K562 (cell line): Measurements from ENCODE around the gene CCDC27. TPM values are rescaled to one million over a fixed set of nuclear protein-coding genes. Genes with fewer than 3 reads are reported as not detected.
A peak's percentile ranks its signal among the peaks of the same experiment; 100 is the strongest.

Experiments used
- HOXB6 ChIP-seq: fragments of 250-450 bp; sonication (Bioruptor Pico); IDR thresholded peaks from 2 replicates; pipeline ENCODE4 v1.5.1; 2022; ENCODE audit warnings: mild to moderate bottlenecking, borderline replicate concordance
- MAZ ChIP-seq, 2 experiments: fragments of 450-650 bp in 1 of 2; sonication (generic) in 1 of 2; formaldehyde crosslinking; IDR thresholded peaks in 1 of 2; conservative IDR thresholded peaks in 1 of 2; 2 replicates each; pipeline versions ENCODE4 v1.4.0 to v1.5.0; 2020; ENCODE audit warnings: mild to moderate bottlenecking in 1 of 2, missing genetic modification reagents in 1 of 2
- polyA plus RNA-seq, 8 experiments: library from polyadenylated mRNA; depleted of rRNA in 4 of 8; stranded (reverse) in 5 of 8; unstranded in 3 of 8; fragments of >200 nt; fragmentation: Nextera tagmentation in 2 of 8; fragmentation: Illumina TruSeq in 1 of 8; extraction: Ambion mirVana in 2 of 8; extraction: Trizol in 1 of 8; gene quantifications; 2 replicates each; pipeline versions ENCODE4 v1.2.1 to v1.2.3, GENCODE V29; 2011 to 2014; ENCODE audit warnings: inconsistent platforms in 1 of 8, missing spikeins in 1 of 8
- total RNA-seq, 7 experiments: library from RNA; depleted of rRNA in 6 of 7; stranded (reverse); fragments of >200 nt in 6 of 7; fragmentation: Illumina TruSeq in 2 of 7; extraction: Trizol in 2 of 7; gene quantifications; 2 replicates each; pipeline versions ENCODE4 v1.2.1 to v1.2.3, GENCODE V29; 2011 to 2021; ENCODE audit warnings: low replicate concordance in 1 of 7
- TF ChIP-seq, protein P1 (sequence below): fragments of 200-600 bp; sonication (generic); IDR thresholded peaks from one replicate; pipeline ENCODE4 v1.6.1; 2012; ENCODE audit warnings: mild to moderate bottlenecking, low read depth, low read length, inconsistent platforms
- TF ChIP-seq, protein P2 (sequence below): sonication (generic); formaldehyde crosslinking; IDR thresholded peaks from 2 replicates; pipeline ENCODE4 v1.8.1; 2023; ENCODE audit warnings: mild to moderate bottlenecking, missing genetic modification reagents
- TF ChIP-seq, protein P3 (sequence below): fragments of 450-650 bp; formaldehyde crosslinking; conservative IDR thresholded peaks from 2 replicates; pipeline ENCODE4 v1.4.0; 2022; ENCODE audit warnings: mild to moderate bottlenecking, missing genetic modification characterization
- TF ChIP-seq, protein P4 (sequence below): sonication (generic); formaldehyde crosslinking; IDR thresholded peaks from 2 replicates; pipeline ENCODE4 v1.8.0; 2022; ENCODE audit warnings: missing genetic modification reagents, mild to moderate bottlenecking, borderline replicate concordance

The CCDC27 gene
- total and polyA plus RNA-seq, 9 of the 15 experiments (the other 6 are each of a cell fraction or from before 2014, with no cell fraction given) = 0.01 to 0.04 TPM; not detected in 7

DNA sequence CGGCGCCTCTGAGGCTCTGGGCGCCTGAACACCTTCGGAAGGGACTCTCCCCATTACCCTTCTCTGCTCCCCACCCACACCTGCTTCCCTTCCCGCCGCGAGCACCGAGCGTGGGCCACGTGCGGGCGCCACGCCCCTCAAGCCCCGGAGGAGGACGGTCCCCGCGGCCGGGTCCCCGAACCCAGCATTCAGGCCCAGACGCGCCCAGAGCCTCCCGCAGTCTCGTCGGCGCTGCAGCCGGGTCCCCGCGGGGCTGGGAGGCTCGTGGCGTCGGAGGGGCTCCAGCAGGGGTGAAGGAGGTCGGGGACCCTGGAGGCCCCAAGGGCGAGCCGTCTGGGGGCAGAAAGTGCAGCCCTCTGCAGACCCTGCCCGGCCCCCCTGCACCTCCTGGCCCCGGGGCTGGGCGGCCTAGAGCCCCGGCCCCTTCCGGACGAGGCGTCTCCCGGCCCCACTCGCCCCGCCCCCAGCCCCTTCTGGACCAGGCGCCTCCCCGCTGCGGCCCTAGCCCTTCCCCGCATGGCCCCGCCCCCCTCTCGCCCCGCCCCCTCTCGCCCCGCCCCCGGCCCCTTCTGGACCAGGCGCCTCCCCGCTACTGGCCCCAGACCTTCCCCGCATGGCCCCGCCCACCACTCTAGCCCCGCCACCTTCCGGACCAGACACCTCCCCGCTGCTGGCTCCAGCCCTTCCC lies 19.9 kb downstream of the CCDC27 start (continued):
- TF ChIP-seq, protein P1, sequence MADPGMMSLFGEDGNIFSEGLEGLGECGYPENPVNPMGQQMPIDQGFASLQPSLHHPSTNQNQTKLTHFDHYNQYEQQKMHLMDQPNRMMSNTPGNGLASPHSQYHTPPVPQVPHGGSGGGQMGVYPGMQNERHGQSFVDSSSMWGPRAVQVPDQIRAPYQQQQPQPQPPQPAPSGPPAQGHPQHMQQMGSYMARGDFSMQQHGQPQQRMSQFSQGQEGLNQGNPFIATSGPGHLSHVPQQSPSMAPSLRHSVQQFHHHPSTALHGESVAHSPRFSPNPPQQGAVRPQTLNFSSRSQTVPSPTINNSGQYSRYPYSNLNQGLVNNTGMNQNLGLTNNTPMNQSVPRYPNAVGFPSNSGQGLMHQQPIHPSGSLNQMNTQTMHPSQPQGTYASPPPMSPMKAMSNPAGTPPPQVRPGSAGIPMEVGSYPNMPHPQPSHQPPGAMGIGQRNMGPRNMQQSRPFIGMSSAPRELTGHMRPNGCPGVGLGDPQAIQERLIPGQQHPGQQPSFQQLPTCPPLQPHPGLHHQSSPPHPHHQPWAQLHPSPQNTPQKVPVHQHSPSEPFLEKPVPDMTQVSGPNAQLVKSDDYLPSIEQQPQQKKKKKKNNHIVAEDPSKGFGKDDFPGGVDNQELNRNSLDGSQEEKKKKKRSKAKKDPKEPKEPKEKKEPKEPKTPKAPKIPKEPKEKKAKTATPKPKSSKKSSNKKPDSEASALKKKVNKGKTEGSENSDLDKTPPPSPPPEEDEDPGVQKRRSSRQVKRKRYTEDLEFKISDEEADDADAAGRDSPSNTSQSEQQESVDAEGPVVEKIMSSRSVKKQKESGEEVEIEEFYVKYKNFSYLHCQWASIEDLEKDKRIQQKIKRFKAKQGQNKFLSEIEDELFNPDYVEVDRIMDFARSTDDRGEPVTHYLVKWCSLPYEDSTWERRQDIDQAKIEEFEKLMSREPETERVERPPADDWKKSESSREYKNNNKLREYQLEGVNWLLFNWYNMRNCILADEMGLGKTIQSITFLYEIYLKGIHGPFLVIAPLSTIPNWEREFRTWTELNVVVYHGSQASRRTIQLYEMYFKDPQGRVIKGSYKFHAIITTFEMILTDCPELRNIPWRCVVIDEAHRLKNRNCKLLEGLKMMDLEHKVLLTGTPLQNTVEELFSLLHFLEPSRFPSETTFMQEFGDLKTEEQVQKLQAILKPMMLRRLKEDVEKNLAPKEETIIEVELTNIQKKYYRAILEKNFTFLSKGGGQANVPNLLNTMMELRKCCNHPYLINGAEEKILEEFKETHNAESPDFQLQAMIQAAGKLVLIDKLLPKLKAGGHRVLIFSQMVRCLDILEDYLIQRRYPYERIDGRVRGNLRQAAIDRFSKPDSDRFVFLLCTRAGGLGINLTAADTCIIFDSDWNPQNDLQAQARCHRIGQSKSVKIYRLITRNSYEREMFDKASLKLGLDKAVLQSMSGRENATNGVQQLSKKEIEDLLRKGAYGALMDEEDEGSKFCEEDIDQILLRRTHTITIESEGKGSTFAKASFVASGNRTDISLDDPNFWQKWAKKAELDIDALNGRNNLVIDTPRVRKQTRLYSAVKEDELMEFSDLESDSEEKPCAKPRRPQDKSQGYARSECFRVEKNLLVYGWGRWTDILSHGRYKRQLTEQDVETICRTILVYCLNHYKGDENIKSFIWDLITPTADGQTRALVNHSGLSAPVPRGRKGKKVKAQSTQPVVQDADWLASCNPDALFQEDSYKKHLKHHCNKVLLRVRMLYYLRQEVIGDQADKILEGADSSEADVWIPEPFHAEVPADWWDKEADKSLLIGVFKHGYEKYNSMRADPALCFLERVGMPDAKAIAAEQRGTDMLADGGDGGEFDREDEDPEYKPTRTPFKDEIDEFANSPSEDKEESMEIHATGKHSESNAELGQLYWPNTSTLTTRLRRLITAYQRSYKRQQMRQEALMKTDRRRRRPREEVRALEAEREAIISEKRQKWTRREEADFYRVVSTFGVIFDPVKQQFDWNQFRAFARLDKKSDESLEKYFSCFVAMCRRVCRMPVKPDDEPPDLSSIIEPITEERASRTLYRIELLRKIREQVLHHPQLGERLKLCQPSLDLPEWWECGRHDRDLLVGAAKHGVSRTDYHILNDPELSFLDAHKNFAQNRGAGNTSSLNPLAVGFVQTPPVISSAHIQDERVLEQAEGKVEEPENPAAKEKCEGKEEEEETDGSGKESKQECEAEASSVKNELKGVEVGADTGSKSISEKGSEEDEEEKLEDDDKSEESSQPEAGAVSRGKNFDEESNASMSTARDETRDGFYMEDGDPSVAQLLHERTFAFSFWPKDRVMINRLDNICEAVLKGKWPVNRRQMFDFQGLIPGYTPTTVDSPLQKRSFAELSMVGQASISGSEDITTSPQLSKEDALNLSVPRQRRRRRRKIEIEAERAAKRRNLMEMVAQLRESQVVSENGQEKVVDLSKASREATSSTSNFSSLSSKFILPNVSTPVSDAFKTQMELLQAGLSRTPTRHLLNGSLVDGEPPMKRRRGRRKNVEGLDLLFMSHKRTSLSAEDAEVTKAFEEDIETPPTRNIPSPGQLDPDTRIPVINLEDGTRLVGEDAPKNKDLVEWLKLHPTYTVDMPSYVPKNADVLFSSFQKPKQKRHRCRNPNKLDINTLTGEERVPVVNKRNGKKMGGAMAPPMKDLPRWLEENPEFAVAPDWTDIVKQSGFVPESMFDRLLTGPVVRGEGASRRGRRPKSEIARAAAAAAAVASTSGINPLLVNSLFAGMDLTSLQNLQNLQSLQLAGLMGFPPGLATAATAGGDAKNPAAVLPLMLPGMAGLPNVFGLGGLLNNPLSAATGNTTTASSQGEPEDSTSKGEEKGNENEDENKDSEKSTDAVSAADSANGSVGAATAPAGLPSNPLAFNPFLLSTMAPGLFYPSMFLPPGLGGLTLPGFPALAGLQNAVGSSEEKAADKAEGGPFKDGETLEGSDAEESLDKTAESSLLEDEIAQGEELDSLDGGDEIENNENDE = no peak
- TF ChIP-seq MAZ (CRISPR knock-in tag; conservative IDR thresholded peaks at IDR 0.05 in 1 of 2, IDR thresholded peaks at IDR 0.05 in 1 of 2) = peak; percentile 25 to 51; a peak in 3 of 4 replicates
- TF ChIP-seq, protein P2, sequence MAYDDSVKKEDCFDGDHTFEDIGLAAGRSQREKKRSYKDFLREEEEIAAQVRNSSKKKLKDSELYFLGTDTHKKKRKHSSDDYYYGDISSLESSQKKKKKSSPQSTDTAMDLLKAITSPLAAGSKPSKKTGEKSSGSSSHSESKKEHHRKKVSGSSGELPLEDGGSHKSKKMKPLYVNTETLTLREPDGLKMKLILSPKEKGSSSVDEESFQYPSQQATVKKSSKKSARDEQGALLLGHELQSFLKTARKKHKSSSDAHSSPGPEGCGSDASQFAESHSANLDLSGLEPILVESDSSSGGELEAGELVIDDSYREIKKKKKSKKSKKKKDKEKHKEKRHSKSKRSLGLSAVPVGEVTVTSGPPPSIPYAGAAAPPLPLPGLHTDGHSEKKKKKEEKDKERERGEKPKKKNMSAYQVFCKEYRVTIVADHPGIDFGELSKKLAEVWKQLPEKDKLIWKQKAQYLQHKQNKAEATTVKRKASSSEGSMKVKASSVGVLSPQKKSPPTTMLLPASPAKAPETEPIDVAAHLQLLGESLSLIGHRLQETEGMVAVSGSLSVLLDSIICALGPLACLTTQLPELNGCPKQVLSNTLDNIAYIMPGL = 0 out of 2 replicates have a peak, but pooled peaks have one; percentile 72
- no peak for TF ChIP-seq HOXB6 (CRISPR knock-in tag)
- TF ChIP-seq, protein P3, sequence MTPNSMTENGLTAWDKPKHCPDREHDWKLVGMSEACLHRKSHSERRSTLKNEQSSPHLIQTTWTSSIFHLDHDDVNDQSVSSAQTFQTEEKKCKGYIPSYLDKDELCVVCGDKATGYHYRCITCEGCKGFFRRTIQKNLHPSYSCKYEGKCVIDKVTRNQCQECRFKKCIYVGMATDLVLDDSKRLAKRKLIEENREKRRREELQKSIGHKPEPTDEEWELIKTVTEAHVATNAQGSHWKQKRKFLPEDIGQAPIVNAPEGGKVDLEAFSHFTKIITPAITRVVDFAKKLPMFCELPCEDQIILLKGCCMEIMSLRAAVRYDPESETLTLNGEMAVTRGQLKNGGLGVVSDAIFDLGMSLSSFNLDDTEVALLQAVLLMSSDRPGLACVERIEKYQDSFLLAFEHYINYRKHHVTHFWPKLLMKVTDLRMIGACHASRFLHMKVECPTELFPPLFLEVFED (CRISPR knock-in tag) = no peak
- TF ChIP-seq, protein P4, sequence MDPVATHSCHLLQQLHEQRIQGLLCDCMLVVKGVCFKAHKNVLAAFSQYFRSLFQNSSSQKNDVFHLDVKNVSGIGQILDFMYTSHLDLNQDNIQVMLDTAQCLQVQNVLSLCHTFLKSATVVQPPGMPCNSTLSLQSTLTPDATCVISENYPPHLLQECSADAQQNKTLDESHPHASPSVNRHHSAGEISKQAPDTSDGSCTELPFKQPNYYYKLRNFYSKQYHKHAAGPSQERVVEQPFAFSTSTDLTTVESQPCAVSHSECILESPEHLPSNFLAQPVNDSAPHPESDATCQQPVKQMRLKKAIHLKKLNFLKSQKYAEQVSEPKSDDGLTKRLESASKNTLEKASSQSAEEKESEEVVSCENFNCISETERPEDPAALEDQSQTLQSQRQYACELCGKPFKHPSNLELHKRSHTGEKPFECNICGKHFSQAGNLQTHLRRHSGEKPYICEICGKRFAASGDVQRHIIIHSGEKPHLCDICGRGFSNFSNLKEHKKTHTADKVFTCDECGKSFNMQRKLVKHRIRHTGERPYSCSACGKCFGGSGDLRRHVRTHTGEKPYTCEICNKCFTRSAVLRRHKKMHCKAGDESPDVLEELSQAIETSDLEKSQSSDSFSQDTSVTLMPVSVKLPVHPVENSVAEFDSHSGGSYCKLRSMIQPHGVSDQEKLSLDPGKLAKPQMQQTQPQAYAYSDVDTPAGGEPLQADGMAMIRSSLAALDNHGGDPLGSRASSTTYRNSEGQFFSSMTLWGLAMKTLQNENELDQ = no peak
